GM23338 (cell line): ENCODE data around the gene EPHX1. TPM values are rescaled to one million over a fixed set of nuclear protein-coding genes. Genes with fewer than 3 reads are reported as not detected.
A peak's percentile ranks its signal among the peaks of the same experiment; 100 is the strongest.

ENCODE experiments used
- ATAC-seq: fragments of 200-7000 bp; cut with Tn5 transposase; 3 replicates; pipeline ENCODE4 v1.9.1; 2020
- DNase-seq: peaks from one replicate; pipeline ENCODE4 v3.0.0-alpha.2; 2015; ENCODE audit warnings: low spot score
- H2AFZ ChIP-seq: fragments of 200-600 bp; sonication (generic); 2 replicates; pipeline ENCODE4 v1.8.0; 2016; ENCODE audit warnings: antibody characterized with exemption, mild to moderate bottlenecking, moderate library complexity
- H3F3A ChIP-seq: fragments of 200-600 bp; sonication (generic); replicated peaks from 2 replicates; pipeline ENCODE4 v1.8.0; 2017; ENCODE audit warnings: antibody characterized with exemption, mixed run types, low read depth
- H3K27ac ChIP-seq: fragments of 200-600 bp; sonication (generic); 2 replicates; pipeline ENCODE4 v1.6.1; 2016; ENCODE audit warnings: low read depth
- H3K27me3 ChIP-seq: fragments of 200-600 bp; sonication (generic); 2 replicates; pipeline ENCODE4 v1.8.0; 2016; ENCODE audit warnings: mild to moderate bottlenecking, mixed run types, moderate library complexity; ENCODE audit not compliant: insufficient read depth
- H3K36me3 ChIP-seq: fragments of 200-600 bp; sonication (generic); 2 replicates; pipeline ENCODE4 v1.8.0; 2016; ENCODE audit warnings: mild to moderate bottlenecking; ENCODE audit not compliant: insufficient read depth
- H3K4me1 ChIP-seq: fragments of 200-600 bp; sonication (generic); 2 replicates; pipeline ENCODE4 v1.8.0; 2016; ENCODE audit warnings: mild to moderate bottlenecking, moderate library complexity; ENCODE audit not compliant: insufficient read depth
- H3K4me2 ChIP-seq: fragments of 200-600 bp; sonication (generic); 2 replicates; pipeline ENCODE4 v1.7.1; 2017; ENCODE audit warnings: mixed run types
- H3K4me3 ChIP-seq: fragments of 200-600 bp; sonication (generic); 2 replicates; pipeline ENCODE4 v1.6.1; 2016; ENCODE audit warnings: mixed run types
- H3K79me2 ChIP-seq: fragments of 200-600 bp; sonication (generic); replicated peaks from 2 replicates; pipeline ENCODE4 v1.8.0; 2017; ENCODE audit warnings: mild to moderate bottlenecking; ENCODE audit not compliant: insufficient read depth
- H3K9me2 ChIP-seq: fragments of 200-600 bp; sonication (generic); 2 replicates; pipeline ENCODE4 v1.8.0; 2017; ENCODE audit not compliant: insufficient read depth
- H4K20me1 ChIP-seq: fragments of 200-600 bp; sonication (generic); replicated peaks from 2 replicates; pipeline ENCODE4 v1.8.0; 2017; ENCODE audit warnings: mild to moderate bottlenecking; ENCODE audit not compliant: insufficient read depth
- H3K27ac Mint-ChIP-seq: 2 replicates; pipeline ENCODE4 v1.8.0; 2020; ENCODE audit warnings: inconsistent platforms, mild to moderate bottlenecking, moderate library complexity, mixed read lengths
- H3K27me3 Mint-ChIP-seq: 3 replicates; pipeline ENCODE4 v1.8.0; 2022; ENCODE audit warnings: low read depth, mild to moderate bottlenecking, moderate library complexity, mixed read lengths, inconsistent platforms; ENCODE audit not compliant: insufficient read depth, poor library complexity
- H3K36me3 Mint-ChIP-seq: 3 replicates; pipeline ENCODE4 v1.8.0; 2021; ENCODE audit warnings: low read depth, mild to moderate bottlenecking, inconsistent platforms, moderate library complexity, mixed read lengths
- H3K4me1 Mint-ChIP-seq: 3 replicates; pipeline ENCODE4 v1.8.0; 2020; ENCODE audit warnings: mild to moderate bottlenecking, inconsistent platforms, mixed read lengths
- H3K4me3 Mint-ChIP-seq: 3 replicates; pipeline ENCODE4 v1.8.0; 2021; ENCODE audit warnings: moderate library complexity, mild to moderate bottlenecking, inconsistent platforms, mixed read lengths
- H3K9me3 Mint-ChIP-seq: 3 replicates; pipeline ENCODE4 v1.8.0; 2020; ENCODE audit warnings: moderate library complexity, mild to moderate bottlenecking, inconsistent platforms, mixed read lengths
- CREB1 ChIP-seq: fragments of 250-450 bp; sonication (Bioruptor Pico); IDR thresholded peaks from 2 replicates; pipeline ENCODE4 v1.5.0; 2020; ENCODE audit warnings: low read depth, mild to moderate bottlenecking, moderate library complexity
- CTCF ChIP-seq, 2 experiments: fragments of 200-600 bp in 1 of 2; sonication (generic) in 1 of 2; conservative IDR thresholded peaks; 2 replicates each; pipeline versions ENCODE4 v1.5.1 to v1.6.1; 2016 to 2017; ENCODE audit warnings: antibody characterized with exemption in 2 of 2, low read depth in 2 of 2, mild to moderate bottlenecking in 2 of 2, moderate library complexity in 1 of 2
- EZH2phosphoT487 ChIP-seq: fragments of 200-600 bp; sonication (generic); IDR thresholded peaks from one replicate; pipeline ENCODE4 v1.8.1; 2018; ENCODE audit warnings: antibody characterized with exemption; ENCODE audit not compliant: unreplicated experiment
- POLR2AphosphoS5 ChIP-seq: IDR thresholded peaks from 2 replicates; pipeline ENCODE4 v1.6.1; 2016; ENCODE audit warnings: antibody characterized with exemption, low read depth
- STAT1 ChIP-seq: IDR thresholded peaks from one replicate; pipeline ENCODE4 v1.6.1; 2016; ENCODE audit warnings: antibody characterized with exemption; ENCODE audit not compliant: unreplicated experiment
- ZNF331 ChIP-seq: fragments of 250-450 bp; sonication (Bioruptor Pico); IDR thresholded peaks from 2 replicates; pipeline ENCODE4 v1.5.0; 2020; ENCODE audit warnings: low read depth, mild to moderate bottlenecking, moderate library complexity
- polyA plus RNA-seq: library from polyadenylated mRNA; unstranded; fragments of >200 nt; fragmentation: Nextera tagmentation; extraction: Ambion mirVana; gene quantifications from 2 replicates; pipeline ENCODE4 v1.2.1, GENCODE V29; 2016
- total RNA-seq: library from RNA; depleted of rRNA; stranded (reverse); fragments of >200 nt; shearing (Covaris generic); gene quantifications from 2 replicates; pipeline ENCODE4 v1.2.3, GENCODE V29; 2014

Gene EPHX1
- total and polyA plus RNA-seq, 2 experiments from 2014 or later: 15.3 to 46.5 TPM

- Histone ChIP-seq H3K27ac (peak within 1 kb of the TSS; percentile 70), H3K4me1 (peaks cover 30% of the 10 kb centered on the region), H2AFZ (no peak within 1 kb of the TSS), H4K20me1 (no peaks in the 10 kb centered on the region), H3K36me3 (no peaks in the 10 kb centered on the region), H3F3A (peaks cover 10% of the 10 kb centered on the region), H3K4me3 (peak within 1 kb of the TSS; percentile 55), H3K79me2 (0 out of 2 replicates have a peak, but pooled peaks cover 4% of the 10 kb centered on the region), H3K9me2 (no peaks in the 10 kb centered on the region), H3K4me2 (peak within 1 kb of the TSS; percentile 81), H3K27me3 (no peaks in the 10 kb centered on the region)
- ATAC-seq (peak; percentile 13), DNase-seq (peak; percentile 51)
- Mint-ChIP-seq H3K4me1 (peaks cover 35% of the 10 kb centered on the region), H3K27ac (no peak within 1 kb of the TSS), H3K9me3 (no peaks in the 10 kb centered on the region), H3K36me3 (no peaks in the 10 kb centered on the region), H3K4me3 (peak within 1 kb of the TSS; percentile 46; the same call in 2 of the 3 replicates), H3K27me3 (peaks cover 16% of the 10 kb centered on the region)
- TF ChIP-seq EZH2phosphoT487: no peak
- peak; percentile 47; the same call in 1 of the 2 replicates for TF ChIP-seq POLR2AphosphoS5
- no peak for TF ChIP-seq STAT1
These were observed 79.1 kb downstream of the EPHX1 start, which contains the start of gene LEFTY1 for GRCh38 chr1:225888898-225889601. TSS of gene LEFTY1 (minus strand) at chr1:225889146. CDS start at chr1:225889066, 80 bp downstream.

GRCh38 chr1:225889743-225890142 is 79.8 kb downstream of the EPHX1 start:
- ATAC-seq: no peak
- no peak overlapping the region for H3K27ac Mint-ChIP-seq
- TF ChIP-seq CREB1 (CRISPR knock-in tag) (no peak), POLR2AphosphoS5 (no peak), ZNF331 (CRISPR knock-in tag) (no peak), CTCF (conservative IDR thresholded peaks at IDR 0.05; ENCODE audit: low read depth in 2 of 2) (no peak)
- no peak for DNase-seq
- H4K20me1 ChIP-seq: no peaks in the 10 kb centered on the region
- H3F3A ChIP-seq: peaks cover 10% of the 10 kb centered on the region
- H3K4me1 Mint-ChIP-seq: peaks cover 35% of the 10 kb centered on the region
- H3K4me1 ChIP-seq: peaks cover 30% of the 10 kb centered on the region
- H3K9me2 ChIP-seq: no peaks in the 10 kb centered on the region
- H3K27me3 Mint-ChIP-seq: peaks cover 16% of the 10 kb centered on the region
- H3K4me3 ChIP-seq: peak overlapping the region; percentile 55; the same call in 1 of the 2 replicates
- H3K79me2 ChIP-seq: 0 out of 2 replicates have a peak, but pooled peaks cover 4% of the 10 kb centered on the region
- H3K27me3 ChIP-seq: no peaks in the 10 kb centered on the region
- peak overlapping the region; percentile 70 for H3K27ac ChIP-seq
- H2AFZ ChIP-seq: no peak overlapping the region
- no peaks in the 10 kb centered on the region for H3K9me3 Mint-ChIP-seq
- no peak overlapping the region; the same call in 2 of the 3 replicates for H3K4me3 Mint-ChIP-seq
- H3K4me2 ChIP-seq: peak overlapping the region; percentile 81
- H3K36me3 ChIP-seq: no peaks in the 10 kb centered on the region
- H3K36me3 Mint-ChIP-seq: no peaks in the 10 kb centered on the region
